Esophagus squamous epithelium (tissue), 4 donors: Measurements from ENCODE around the gene CFAP141.

Experiments used
- CTCF ChIP-seq, 6 experiments: fragments of 450-650 bp in 4 of 6; fragments of 200-600 bp in 2 of 6; sonication (generic) in 2 of 6; IDR thresholded peaks; one replicate each; pipeline ENCODE4 v1.5.1; 2016 to 2019; ENCODE audit warnings: antibody characterized with exemption in 6 of 6, mild to moderate bottlenecking in 4 of 6, moderate library complexity in 4 of 6
- POLR2A ChIP-seq, 4 donors: fragments of 450-650 bp; IDR thresholded peaks; one replicate each; pipeline ENCODE4 v1.6.1; 2017; ENCODE audit warnings: antibody characterized with exemption in 4 of 4, mild to moderate bottlenecking in 4 of 4, moderate library complexity in 3 of 4

GRCh38 chr1:154166207-154166606, 39.9 kb downstream of the CFAP141 start:
- TF ChIP-seq CTCF (IDR thresholded peaks at IDR 0.05) = no peak
- TF ChIP-seq POLR2A (IDR thresholded peaks at IDR 0.05) = no peak
